Colonic mucosa (tissue), 4 donors: ENCODE measurements around the gene PLAGL2. TPM values are rescaled to one million over a fixed set of nuclear protein-coding genes. Genes with fewer than 3 reads are reported as not detected.
"Not testable (repeated sequence)": the region's sequence is repeated elsewhere in the genome, so short reads cannot be mapped to it uniquely, and the experiment has no call there.

Experiments
- DNase-seq: peaks from one replicate; pipeline ENCODE4 v3.0.0-alpha.2; 2020
- H3K27ac ChIP-seq: fragments of 200-600 bp; one replicate; pipeline ENCODE4 v1.8.0; 2021
- H3K27me3 ChIP-seq: fragments of 200-600 bp; one replicate; pipeline ENCODE4 v1.8.0; 2021
- H3K36me3 ChIP-seq: fragments of 200-600 bp; one replicate; pipeline ENCODE4 v1.8.0; 2021
- H3K4me1 ChIP-seq: fragments of 200-600 bp; one replicate; pipeline ENCODE4 v1.8.0; 2021; ENCODE audit warnings: mild to moderate bottlenecking
- H3K4me3 ChIP-seq: fragments of 200-600 bp; one replicate; pipeline ENCODE4 v1.8.0; 2021
- H3K9ac ChIP-seq, 2 donors: one replicate each; pipeline ENCODE4 v1.7.0; 2013; ENCODE audit warnings: control low read depth in 2 of 2, low read depth in 2 of 2, low read length in 2 of 2
- H3K9me3 ChIP-seq: fragments of 200-600 bp; one replicate; pipeline ENCODE4 v1.8.0; 2021
- intact Hi-C: fragments of 100-400 bp; cut with DNase I; formaldehyde crosslinking; loops from one replicate; pipeline ENCODE4 v1.14.1; 2022
- total RNA-seq, 2 donors: library from RNA; stranded (reverse); fragmentation: NEBNext Ultra II Directional in 1 of 2; extraction: Animal tissue kit (Norgen Biotek cat#: 25700) in 1 of 2; gene quantifications; one replicate each; pipeline ENCODE4 v1.2.1, GENCODE V29; 2021
- TF ChIP-seq, protein P1 (sequence below): fragments of 200-600 bp; IDR thresholded peaks from one replicate; pipeline ENCODE4 v1.8.0; 2022; ENCODE audit warnings: antibody characterized with exemption, mild to moderate bottlenecking
- donor health status: healthy.
- donor health status: DM: no; HTN: no; CAD: no.
- donor health status: DM: no; HTN: no; CAD: no.

The PLAGL2 gene
- total RNA-seq, 2 donors from 2014 or later, result 17.7 to 18.6 TPM

DNA sequence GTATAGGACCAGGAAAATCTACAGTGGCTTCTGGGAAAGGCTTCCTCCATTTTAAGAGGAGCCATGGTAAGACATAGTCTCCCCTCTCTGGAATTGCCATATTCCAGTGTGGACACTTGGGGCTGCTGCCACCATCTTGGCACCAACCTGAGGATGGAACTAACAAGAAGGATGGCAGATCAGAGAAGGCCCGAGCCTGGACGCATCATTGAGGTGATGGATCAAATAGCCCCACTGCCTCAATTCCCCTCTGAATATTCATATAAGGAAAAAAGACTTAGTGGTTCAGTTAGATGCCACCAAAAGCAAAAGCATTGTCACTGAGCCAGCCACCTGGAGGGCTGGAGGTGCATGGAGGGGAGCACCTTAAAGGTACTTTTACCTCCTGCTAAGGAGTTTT is 25.9 kb downstream of the PLAGL2 start:
- Histone ChIP-seq H3K27me3 (no peaks in the 10 kb centered on the region), H3K9me3 (no peaks in the 10 kb centered on the region), H3K27ac (peak overlapping the region; percentile 58), H3K36me3 (no peaks in the 10 kb centered on the region), H3K4me3 (no peak overlapping the region), H3K9ac (no peak overlapping the region), H3K4me1 (no peaks in the 10 kb centered on the region)
- TF ChIP-seq, protein P1, sequence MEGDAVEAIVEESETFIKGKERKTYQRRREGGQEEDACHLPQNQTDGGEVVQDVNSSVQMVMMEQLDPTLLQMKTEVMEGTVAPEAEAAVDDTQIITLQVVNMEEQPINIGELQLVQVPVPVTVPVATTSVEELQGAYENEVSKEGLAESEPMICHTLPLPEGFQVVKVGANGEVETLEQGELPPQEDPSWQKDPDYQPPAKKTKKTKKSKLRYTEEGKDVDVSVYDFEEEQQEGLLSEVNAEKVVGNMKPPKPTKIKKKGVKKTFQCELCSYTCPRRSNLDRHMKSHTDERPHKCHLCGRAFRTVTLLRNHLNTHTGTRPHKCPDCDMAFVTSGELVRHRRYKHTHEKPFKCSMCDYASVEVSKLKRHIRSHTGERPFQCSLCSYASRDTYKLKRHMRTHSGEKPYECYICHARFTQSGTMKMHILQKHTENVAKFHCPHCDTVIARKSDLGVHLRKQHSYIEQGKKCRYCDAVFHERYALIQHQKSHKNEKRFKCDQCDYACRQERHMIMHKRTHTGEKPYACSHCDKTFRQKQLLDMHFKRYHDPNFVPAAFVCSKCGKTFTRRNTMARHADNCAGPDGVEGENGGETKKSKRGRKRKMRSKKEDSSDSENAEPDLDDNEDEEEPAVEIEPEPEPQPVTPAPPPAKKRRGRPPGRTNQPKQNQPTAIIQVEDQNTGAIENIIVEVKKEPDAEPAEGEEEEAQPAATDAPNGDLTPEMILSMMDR, result no peak
- no peak for DNase-seq
- intact Hi-C loops, result no loop called here

DNA sequence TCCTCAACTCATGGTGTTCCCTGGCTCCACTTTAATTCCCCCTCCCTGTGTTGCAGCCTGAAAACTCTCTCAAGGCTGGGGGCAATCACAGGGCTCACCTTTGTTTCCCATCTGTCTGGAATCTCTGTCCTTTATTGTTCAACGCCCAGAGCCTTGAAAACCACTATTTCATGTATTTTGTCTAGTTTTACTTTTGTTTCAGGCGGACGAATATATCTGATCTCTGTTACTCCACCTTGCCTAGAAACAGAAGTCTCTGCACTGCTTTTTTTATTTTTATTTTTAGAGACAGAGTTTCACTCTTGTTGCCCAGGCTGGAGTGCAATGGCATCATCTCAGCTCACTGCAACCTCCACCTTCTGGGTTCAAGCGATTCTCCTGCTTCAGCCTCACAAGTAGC is 27.6 kb downstream of the PLAGL2 start:
- H3K27ac ChIP-seq, result no peak overlapping the region
- no peak overlapping the region for H3K9ac ChIP-seq
- no peaks in the 10 kb centered on the region for H3K36me3 ChIP-seq
- H3K9me3 ChIP-seq, result no peaks in the 10 kb centered on the region
- TF ChIP-seq, protein P1, result no peak
- H3K4me3 ChIP-seq, result no peak overlapping the region
- no peaks in the 10 kb centered on the region for H3K4me1 ChIP-seq
- H3K27me3 ChIP-seq, result no peaks in the 10 kb centered on the region
- intact Hi-C loops, result no loop called here
- no peak for DNase-seq

DNA sequence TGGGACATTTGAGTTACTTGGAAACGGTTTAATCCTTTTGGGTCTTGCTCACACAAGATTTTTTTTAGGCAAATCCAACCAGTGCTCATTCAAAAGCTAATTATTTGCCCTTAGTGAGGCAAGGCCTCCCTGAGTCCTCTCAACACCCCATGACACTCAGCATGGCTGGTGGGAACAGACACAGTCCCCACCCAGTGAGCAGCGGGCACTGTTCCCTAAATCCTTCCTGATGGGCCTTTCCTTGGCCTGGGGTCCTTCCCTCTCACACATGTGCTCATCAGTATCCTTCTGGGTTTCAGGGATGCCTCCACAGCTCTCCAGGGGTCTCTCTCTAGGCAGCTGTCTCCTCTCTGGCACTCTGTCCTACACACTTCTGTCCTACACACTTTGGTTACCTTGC is 28.0 kb downstream of the PLAGL2 start:
- Histone ChIP-seq H3K9me3 (no peaks in the 10 kb centered on the region), H3K27ac (no peak overlapping the region), H3K4me3 (no peak overlapping the region), H3K27me3 (no peaks in the 10 kb centered on the region), H3K36me3 (no peaks in the 10 kb centered on the region), H3K9ac (no peak overlapping the region), H3K4me1 (no peaks in the 10 kb centered on the region)
- intact Hi-C loops, result no loop called here
- DNase-seq, result no peak
- TF ChIP-seq, protein P1, result no peak

DNA sequence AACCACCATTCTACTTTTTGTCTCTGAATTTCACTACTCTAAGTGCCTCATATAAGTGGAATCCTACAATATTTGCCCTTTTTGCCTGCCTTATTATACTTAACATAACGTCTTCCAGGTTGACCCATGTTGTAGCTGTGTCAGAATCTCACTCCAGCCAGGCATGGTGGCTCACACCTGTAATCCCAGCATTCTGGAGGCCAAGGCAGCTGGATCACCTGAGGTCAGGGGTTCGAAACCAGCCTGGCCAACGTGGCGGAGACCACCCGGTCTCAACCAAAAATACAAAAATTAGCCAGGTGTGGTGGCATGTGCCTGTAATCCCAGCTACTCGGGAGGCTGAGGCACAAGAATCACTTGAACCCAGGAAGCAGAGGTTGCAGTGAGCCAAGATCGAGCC is 29.8 kb downstream of the PLAGL2 start:
- H3K27ac ChIP-seq, H3K4me3 ChIP-seq, DNase-seq, intact Hi-C loops, H3K9me3 ChIP-seq, H3K27me3 ChIP-seq, H3K9ac ChIP-seq, H3K4me1 ChIP-seq, H3K36me3 ChIP-seq: not testable (repeated sequence)

DNA sequence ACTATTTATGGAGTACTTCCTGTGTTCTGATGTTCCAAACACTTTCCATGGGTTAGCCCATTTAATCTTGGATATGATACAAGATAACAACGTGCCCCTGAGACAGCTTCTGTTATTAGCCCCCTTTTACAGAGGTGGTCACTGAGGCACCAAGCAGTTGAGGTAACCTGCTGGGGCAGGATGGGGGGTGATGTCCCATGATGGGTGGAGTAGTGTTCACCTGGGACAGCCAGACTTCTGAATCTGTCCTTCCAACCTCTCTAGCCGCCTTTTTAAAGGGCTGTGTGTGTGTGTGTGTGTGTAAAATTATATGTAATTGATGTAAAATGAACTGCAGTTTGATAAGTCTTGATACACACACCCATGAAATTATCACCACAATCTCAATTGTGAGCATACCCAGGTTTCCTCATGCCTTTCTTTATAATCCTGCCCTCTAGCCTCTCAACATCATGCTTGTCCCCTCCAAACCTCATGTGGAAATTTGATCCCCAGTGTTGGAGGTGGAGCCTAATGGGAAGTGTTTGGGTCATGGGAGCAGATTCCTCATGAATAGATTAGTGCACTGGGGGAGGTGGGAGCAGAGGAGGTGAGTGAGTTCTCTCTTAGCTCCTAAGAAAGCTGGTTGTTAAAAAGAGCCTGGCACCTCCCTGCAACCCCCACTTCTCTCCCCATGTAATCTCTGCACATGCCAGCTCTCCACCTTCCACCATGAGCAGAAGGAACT is 39.2 kb downstream of the PLAGL2 start:
- DNase-seq, result no peak
- Histone ChIP-seq H3K27ac (no peak overlapping the region), H3K4me1 (no peaks in the 10 kb centered on the region), H3K36me3 (no peaks in the 10 kb centered on the region), H3K4me3 (no peak overlapping the region), H3K9me3 (no peaks in the 10 kb centered on the region), H3K27me3 (no peaks in the 10 kb centered on the region), H3K9ac (no peak overlapping the region)
- intact Hi-C loops, result no loop called here
- TF ChIP-seq, protein P1, result no peak

DNA sequence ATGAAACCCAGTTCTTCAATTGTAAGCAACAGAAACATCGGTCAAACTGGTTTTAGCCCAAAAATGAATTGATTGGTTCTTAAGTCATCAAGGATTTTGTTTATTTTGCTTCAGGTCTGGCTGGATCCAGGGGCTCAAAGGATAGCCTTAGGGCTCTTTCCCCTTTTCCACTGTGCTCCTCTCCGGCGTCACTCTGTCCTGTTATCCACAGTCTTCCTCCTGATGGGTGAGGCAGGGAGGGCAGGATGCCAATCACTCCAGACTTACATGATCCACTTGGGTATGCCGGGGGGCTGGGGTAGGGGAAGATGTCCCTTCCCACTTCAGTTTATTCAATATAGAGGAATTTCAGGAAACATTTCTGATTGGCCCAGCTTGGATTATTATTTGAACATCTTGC is 40.0 kb downstream of the PLAGL2 start:
- H3K27me3 ChIP-seq, result no peaks in the 10 kb centered on the region
- no peak overlapping the region for H3K4me3 ChIP-seq
- no peaks in the 10 kb centered on the region for H3K9me3 ChIP-seq
- intact Hi-C loops, result no loop called here
- no peak overlapping the region for H3K9ac ChIP-seq
- DNase-seq, result no peak
- no peak overlapping the region for H3K27ac ChIP-seq
- no peaks in the 10 kb centered on the region for H3K4me1 ChIP-seq
- H3K36me3 ChIP-seq, result no peaks in the 10 kb centered on the region
- TF ChIP-seq, protein P1, result no peak
